ENCODE results near the gene SOX13.
A peak's percentile ranks its signal among the peaks of the same experiment; 100 is the strongest.

Gene SOX13

DNA sequence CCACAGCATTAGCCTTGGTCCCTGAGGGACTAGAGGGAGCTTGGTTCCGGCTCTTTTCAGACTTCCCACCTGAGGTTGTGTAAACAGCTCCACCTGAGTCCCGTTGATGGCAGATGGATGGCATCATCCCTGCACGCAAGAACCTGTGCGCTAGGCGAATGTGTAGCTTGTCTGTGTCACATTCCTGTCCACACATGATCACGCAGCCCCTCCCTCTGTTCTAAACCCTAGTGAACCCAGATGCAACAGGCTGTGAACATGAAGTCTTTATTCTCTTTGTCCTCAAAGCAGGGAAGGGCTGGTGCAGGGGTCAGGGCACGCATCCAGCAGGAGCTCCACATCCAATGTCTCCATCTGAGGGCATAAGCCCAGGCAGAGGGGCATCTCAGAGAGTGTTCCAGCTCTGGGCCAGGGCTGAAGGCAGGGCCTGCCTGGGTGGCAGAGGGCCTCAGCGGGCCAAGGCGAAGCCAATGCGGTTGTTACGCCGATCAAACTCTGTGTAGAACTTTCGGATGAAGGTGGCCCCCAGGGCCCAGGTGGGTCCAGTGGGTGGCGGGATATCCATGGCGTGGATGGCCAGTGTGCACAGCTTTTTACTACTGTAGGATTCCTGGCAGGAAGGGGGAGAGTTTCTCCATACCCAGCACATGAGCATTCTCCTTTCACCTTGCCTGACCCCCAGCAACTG, 81.8 kb downstream of the SOX13 start:
- no peak for DNase-seq

- no peak for DNase-seq
Observed at GRCh38 chr1:204155881-204156280, 83.0 kb downstream of the SOX13 start.

DNA sequence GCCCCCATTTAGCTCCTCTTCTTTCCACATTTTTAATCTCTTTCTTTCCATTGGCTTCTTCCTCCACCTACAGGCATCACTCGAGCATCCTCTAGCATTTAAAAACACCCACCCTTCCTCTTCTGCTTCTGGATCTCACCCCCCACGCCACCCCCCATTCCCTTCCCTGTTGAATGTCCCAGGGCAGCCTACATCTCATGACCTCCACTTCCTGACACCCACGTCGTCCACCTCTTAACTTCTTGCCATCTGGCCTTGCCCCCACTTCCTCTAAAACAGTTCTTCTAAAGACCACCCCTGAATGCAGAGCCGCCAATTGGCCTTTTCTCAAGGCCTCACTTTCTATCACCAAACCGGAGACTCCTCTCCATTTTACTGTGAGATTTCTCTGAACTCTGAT, 85.0 kb downstream of the SOX13 start:
- no peak for DNase-seq

- no peak for DNase-seq
Observed at GRCh38 chr1:204161609-204162493, 88.9 kb downstream of the SOX13 start.

DNA sequence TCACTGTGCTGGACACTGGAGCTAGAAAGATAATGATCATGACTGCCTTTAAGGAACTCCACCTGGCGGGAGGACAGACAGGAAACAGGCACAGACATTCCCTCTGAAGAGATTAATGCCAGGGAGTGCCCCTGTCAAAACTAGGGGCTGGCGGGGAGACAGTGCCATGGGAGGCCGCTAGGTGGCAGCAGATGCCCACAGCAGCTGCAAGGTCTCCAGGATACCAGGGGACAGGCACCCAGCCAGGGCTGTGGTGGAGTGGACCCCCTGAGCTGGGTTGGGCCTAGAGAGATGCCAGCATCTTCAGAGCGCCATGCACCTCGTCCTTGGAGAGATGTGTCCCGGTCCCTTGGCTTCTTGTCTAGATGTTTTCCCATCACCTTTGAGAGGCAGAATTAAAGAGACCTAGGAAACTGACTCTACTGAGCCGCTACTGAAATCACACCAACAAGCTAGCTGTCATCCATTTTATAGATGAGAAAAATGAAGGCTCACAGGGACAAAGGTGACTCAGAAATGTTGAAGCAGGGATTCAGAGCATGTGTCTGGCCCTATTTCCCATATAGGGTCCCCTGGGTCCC, 89.7 kb downstream of the SOX13 start:
- peak; percentile 84 to 86 for DNase-seq

DNA sequence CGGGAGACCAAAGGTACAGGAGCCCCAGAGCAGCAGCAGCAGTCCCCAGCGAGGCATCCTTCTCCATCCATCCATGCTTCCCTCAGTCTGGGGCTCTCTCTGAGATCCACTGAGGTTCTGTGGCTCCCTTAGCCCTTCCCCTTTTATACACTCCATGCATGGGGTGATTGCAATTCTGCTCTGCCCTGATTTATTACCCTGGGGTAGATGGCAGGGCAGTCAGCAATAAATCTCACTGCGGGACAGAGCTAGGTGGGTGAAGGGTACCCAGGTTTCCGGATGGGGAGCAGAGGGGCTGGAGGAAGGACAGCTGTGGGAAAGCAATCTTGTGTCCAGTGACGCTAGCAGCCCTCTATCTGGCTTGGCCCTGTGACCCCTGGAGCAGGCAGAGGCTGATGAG, 93.3 kb downstream of the SOX13 start, which contains the start of gene REN:
Gene REN (minus strand): TSS at position 119 of the 400 bp plus-strand sequence. CDS start 44 bp downstream, at position 75.
- DNase-seq, result no peak

GRCh38 chr1:204167730-204168129, 94.8 kb downstream of the SOX13 start:
- DNase-seq, result no peak

- no peak for DNase-seq
Observed at GRCh38 chr1:204169858-204170257, 96.9 kb downstream of the SOX13 start.

- DNase-seq, result no peak
Observed at GRCh38 chr1:204170494-204171155, 97.7 kb downstream of the SOX13 start.

DNA sequence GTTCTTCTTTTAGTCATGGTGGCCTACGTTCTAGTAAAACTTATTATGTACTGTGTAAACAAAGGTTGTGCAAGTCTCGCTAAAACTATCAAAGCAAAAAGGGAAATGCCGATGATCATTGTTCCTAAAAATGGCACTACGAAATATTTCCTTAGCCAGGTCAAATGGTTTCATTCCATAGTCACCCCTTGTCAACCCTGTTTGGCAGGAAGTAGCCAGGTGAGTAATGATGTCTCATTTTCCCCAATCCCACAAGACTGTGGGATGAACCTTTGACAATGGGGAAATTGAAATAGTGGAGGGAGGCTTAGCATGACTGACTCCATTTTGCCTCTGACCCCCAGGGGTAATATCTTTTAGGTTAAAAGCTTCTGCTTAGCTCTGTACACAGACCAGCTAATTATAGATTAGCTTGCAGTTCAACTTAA, 98.8 kb downstream of the SOX13 start:
- no peak for DNase-seq

DNA sequence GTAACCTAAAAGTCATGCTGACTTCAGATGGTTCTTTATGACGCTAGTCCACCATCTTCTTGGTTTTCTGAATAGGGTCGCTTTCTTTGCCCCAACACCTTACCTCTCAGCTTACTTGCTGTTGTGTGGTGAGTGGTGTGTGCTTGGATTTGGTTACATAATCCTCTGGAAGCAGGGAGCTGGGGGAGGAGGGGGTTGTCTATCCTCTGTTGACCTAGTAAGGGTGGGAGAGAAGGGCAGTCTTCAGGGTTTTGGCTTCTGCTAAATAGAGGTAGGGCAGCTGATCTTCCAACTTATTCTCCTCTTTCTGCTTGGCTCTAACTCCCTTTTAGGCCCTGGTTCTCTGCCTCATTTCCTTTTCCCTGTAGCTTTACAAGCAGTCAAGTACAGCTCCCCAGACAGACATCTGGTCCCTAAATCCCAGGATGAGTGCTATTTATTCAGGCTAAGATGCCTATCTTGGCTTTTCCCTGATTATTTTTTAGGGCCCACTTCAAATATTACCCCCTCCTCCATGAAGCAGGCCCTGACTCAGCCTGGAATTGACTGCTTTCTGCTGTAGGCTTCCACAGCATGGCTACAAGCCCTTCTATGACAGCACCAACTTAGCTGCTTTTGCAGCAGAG, 99.6 kb downstream of the SOX13 start:
- DNase-seq, result no peak

DNA sequence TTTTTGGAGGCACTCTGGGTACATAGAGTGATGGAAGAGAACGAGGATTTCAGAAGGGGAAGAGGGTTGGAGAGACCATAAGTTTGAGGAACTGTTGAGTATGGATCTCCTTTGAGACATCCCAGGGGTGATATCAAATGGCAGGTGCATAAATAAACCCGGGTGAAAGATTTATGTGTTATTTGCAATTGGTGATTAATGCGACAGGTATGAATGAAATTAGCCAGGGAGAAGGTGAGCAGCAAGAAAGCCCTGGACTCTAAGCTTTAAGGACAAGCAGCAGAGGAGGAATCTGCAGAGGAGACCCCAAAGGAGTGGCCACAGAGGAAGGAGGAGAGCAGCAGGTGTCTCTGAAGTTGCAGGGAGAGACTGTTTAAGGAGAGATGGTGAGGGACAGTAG, 102.0 kb downstream of the SOX13 start:
- DNase-seq, result no peak

GRCh38 chr1:204176049-204176448, 103.1 kb downstream of the SOX13 start:
- no peak for DNase-seq

- no peak for DNase-seq
Observed at GRCh38 chr1:204177133-204177532, 104.2 kb downstream of the SOX13 start.

Measured in activated CD4-positive, alpha-beta T cell treated with anti-CD3 and anti-CD28 coated beads, Interleukin-2, amount 50 U/mL, for 48 hours (primary cell).